Measurements from ENCODE around the gene SIRT7. TPM values are rescaled to one million over a fixed set of nuclear protein-coding genes. Genes with fewer than 3 reads are reported as not detected.
A peak's percentile ranks its signal among the peaks of the same experiment; 100 is the strongest.

SIRT7 gene
- total RNA-seq, 1 experiment from 2014 or later, result 51.6 TPM

DNA sequence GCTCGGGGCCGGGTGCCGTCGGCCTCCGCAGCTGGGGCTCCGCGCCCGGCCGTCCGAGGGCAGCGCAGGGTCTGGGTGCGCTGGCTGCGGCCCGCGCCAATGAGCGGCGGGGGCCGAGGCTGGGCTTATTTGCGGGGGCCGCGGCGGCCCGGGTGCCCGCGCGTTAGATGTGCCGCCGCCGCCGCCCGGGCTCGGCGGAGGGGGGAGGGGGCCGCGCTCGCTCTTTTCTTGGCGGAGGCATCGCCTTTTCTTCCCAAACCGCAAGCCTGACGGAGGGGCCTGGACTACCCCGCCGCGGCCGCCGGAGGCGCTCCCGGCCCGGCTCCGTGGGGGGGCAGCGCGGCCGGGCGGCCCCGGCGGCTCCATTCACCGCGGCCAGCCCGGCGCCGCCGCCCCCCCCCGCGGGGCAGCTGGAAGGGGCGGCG is 43.1 kb upstream of the SIRT7 start, which contains the start of gene NOTUM:
TSS of gene NOTUM (minus strand) at position 101 of the 425 bp plus-strand sequence. CDS start 278 bp downstream, outside the sequence.
- Histone ChIP-seq H2AFZ (ENCODE audit: low read length) (peak within 1 kb of the TSS; percentile 79), H3F3A (ENCODE audit: low read length, unreplicated experiment) (no peaks in the 10 kb centered on the region), H3K27ac (ENCODE audit: low read length) (no peak within 1 kb of the TSS), H3K4me3 (ENCODE audit: low read length) (peak within 1 kb of the TSS; percentile 52), H4K20me1 (ENCODE audit: low read length) (no peaks in the 10 kb centered on the region), H3K4me1 (ENCODE audit: insufficient read depth, low read length) (no peaks in the 10 kb centered on the region), H3K9ac (ENCODE audit: low read length) (no peak within 1 kb of the TSS), H3K79me2 (ENCODE audit: low read length) (no peaks in the 10 kb centered on the region), H3K9me3 (ENCODE audit: low read length) (no peaks in the 10 kb centered on the region), H3K4me2 (ENCODE audit: low read length) (peak within 1 kb of the TSS; percentile 78), H3K9me2 (replicated peaks; ENCODE audit: low read length) (no peaks in the 10 kb centered on the region), H3K36me3 (ENCODE audit: low read depth, low read length) (no peaks in the 10 kb centered on the region), H3K27me3 (ENCODE audit: low read length) (peaks cover 22% of the 10 kb centered on the region)
- intact Hi-C loops (cut with micrococcal nuclease), result no loop called here
- POLR2A ChIA-PET (ENCODE audit: unreplicated experiment), result no interaction called here
- peak; percentile 35 for DNase-seq
- peak; percentile 16; the same call in 1 of the 2 replicates for ATAC-seq
- BruUV-seq (replicated peaks), result no TSS peak
- CTCF ChIA-PET, result no interaction called here
- no peak for TF ChIP-seq EZH2phosphoT487 (IDR thresholded peaks at IDR 0.05; ENCODE audit: borderline replicate concordance, low read length)
- TF ChIP-seq EZH2 (IDR thresholded peaks at IDR 0.05; ENCODE audit: low read length, unreplicated experiment), result no peak
- TF ChIP-seq, protein P1, sequence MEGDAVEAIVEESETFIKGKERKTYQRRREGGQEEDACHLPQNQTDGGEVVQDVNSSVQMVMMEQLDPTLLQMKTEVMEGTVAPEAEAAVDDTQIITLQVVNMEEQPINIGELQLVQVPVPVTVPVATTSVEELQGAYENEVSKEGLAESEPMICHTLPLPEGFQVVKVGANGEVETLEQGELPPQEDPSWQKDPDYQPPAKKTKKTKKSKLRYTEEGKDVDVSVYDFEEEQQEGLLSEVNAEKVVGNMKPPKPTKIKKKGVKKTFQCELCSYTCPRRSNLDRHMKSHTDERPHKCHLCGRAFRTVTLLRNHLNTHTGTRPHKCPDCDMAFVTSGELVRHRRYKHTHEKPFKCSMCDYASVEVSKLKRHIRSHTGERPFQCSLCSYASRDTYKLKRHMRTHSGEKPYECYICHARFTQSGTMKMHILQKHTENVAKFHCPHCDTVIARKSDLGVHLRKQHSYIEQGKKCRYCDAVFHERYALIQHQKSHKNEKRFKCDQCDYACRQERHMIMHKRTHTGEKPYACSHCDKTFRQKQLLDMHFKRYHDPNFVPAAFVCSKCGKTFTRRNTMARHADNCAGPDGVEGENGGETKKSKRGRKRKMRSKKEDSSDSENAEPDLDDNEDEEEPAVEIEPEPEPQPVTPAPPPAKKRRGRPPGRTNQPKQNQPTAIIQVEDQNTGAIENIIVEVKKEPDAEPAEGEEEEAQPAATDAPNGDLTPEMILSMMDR (conservative IDR thresholded peaks at IDR 0.05; ENCODE audit: low read depth, low read length), result no peak

DNA sequence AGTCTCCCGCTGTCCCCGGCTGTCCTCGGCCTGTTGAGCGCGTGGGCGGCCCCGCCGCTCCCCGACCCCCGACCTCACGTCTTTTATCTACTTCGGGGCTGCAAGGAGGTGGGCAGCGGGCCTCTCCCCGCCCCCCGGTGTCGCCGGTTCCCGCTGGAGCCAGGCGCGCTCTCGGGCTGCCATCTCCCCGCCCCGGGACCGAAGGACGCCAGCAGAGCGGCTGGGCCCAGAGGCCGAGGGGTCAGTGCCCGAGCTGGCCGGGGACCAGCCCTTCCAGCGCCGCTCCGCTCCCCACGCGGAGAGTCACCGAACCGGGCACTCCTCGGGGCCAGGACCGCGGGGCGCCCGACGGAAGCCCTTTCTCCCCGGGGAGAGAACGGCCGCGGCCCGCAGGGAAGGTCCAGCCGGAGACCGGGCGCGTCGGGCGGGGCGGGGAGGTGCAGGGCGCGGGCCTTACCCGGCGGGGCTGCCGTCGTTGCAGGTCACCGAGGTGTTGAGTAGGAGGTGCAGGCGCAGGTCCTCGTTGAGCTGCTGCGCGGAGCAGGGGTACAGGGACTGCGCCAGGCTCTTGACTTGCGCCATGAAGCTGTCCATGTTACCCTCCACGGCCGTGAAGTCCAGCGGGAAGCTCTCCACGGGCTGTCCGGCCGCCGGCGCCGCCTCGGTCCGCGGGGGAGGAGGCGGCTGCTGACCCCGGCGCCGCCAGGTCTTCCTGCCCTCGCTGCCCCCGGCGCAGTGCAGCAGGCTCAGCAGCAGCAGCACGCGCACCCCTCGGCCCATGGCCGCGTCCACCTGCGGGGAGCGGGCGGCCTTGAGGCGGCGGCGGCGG is 42.4 kb upstream of the SIRT7 start:
- H3K27me3 ChIP-seq (ENCODE audit: low read length), result peaks cover 22% of the 10 kb centered on the region
- no peaks in the 10 kb centered on the region for H3K9me3 ChIP-seq (ENCODE audit: low read length)
- peak overlapping the region; percentile 78 for H3K4me2 ChIP-seq (ENCODE audit: low read length)
- peak overlapping the region; percentile 79 for H2AFZ ChIP-seq (ENCODE audit: low read length)
- no peak overlapping the region for H3K9ac ChIP-seq (ENCODE audit: low read length)
- H3F3A ChIP-seq (ENCODE audit: low read length, unreplicated experiment), result no peaks in the 10 kb centered on the region
- no peaks in the 10 kb centered on the region for H4K20me1 ChIP-seq (ENCODE audit: low read length)
- BruUV-seq (replicated peaks), result no TSS peak
- peak; percentile 7 for ATAC-seq
- no peak overlapping the region for H3K27ac ChIP-seq (ENCODE audit: low read length)
- DNase-seq, result no peak
- TF ChIP-seq, protein P1 (conservative IDR thresholded peaks at IDR 0.05; ENCODE audit: low read depth, low read length), result no peak
- TF ChIP-seq EZH2phosphoT487 (IDR thresholded peaks at IDR 0.05; ENCODE audit: borderline replicate concordance, low read length), result peak; percentile 86
- peak; percentile 98 for TF ChIP-seq EZH2 (IDR thresholded peaks at IDR 0.05; ENCODE audit: low read length, unreplicated experiment)
- no peaks in the 10 kb centered on the region for H3K79me2 ChIP-seq (ENCODE audit: low read length)
- POLR2A ChIA-PET (ENCODE audit: unreplicated experiment), result no interaction called here
- CTCF ChIA-PET, result interaction anchor here (0.6 to 2.0 kb wide), 5 partner anchors 24 to 92 kb away, joined by 3 to 40 read pairs (median 6); partner anchors contain the start of genes CENPX, DCXR and LRRC45
- intact Hi-C loops (cut with micrococcal nuclease), result no loop called here
- no peaks in the 10 kb centered on the region for H3K9me2 ChIP-seq (replicated peaks; ENCODE audit: low read length)
- no peaks in the 10 kb centered on the region for H3K4me1 ChIP-seq (ENCODE audit: insufficient read depth, low read length)
- H3K36me3 ChIP-seq (ENCODE audit: low read depth, low read length), result no peaks in the 10 kb centered on the region
- H3K4me3 ChIP-seq (ENCODE audit: low read length), result peak overlapping the region; percentile 52

All from PC-3 (cell line).